Stimulated activated CD4-positive, alpha-beta T cell treated with anti-CD3 and anti-CD28 coated beads, Interleukin-12 subunit alpha, Interleukin-12 subunit beta, amount 100 ng/mL, for 48 hours (primary cell): Measurements from ENCODE around the gene DNAJA1.
"Not testable (repeated sequence)": the region's sequence is repeated elsewhere in the genome, so short reads cannot be mapped to it uniquely, and the experiment has no call there.

Experiments used
- DNase-seq, 3 donors: peaks; one replicate each; pipeline ENCODE4 v3.0.0-alpha.2; 2020; ENCODE audit warnings: low read depth in 2 of 3, low spot score in 1 of 3

Gene DNAJA1

DNA sequence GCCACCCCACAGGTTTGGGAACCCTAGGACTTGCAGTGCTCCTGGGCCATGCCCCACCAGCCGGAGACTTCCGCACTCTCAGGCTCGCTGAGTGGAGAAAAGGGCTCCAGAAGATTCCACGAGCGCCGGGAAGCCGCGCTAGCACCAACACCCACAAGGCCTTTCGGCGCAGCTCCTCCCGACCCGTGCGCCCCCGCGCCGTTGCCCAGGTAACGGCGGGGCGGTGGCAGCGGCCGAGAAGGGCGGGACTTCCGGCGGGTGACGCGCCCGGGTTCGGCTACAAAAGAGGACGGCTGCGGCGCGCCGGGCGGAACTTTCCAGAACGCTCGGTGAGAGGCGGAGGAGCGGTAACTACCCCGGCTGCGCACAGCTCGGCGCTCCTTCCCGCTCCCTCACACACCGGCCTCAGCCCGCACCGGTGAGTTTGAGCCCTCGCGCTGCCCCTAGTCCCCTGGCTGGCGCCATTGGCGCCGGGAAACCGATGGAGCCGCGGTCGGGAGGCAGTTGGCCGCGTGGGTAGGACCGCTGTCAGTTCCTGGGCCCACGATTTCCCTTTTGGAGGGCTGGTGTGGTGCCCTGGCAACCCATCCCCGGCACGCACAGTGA, at the start of gene DNAJA1:
DNAJA1 (plus strand) TSS at position 308 of the 606 bp plus-strand sequence. CDS start 1,212 bp downstream, outside the sequence.
- peak; percentile 90 to 93 (median 92) for DNase-seq

DNA sequence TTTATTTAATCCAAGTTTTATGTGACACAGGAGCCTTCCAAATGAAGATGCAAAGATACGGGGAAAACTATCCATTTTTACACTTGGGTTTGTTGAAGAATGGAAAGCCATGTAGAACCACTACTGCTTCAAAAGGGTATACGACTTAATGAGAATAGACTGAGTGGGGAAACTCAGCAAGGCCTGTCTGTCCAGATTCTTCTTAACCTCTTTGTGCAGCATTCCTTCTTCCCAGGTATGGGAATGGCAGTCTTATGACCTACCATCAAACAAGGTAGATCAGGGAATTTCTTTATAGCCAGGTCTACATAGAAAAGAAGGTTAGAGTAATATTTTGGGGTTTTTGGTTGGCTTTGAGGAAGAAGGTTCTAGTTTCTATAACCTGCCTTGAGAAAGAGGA, 47.0 kb upstream of the DNAJA1 start:
- DNase-seq: no peak

DNA sequence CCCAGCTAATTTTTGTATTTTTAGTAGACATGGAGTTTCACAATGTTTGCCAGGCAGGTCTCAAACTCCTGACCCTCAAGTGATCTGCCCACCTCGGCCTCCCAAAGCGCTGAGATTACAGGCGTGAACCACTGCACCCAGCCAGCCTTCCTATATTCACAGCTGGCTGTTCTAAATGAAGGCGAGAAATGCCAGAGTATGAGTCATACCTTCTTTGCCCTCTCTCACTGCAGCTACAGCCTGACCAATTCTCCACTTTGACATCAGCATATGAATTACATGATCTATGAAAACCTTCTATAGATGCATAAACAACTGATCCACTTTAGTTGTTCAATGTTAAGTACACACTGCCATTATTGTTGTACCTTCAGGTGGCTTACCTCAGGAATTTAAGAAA, 38.1 kb upstream of the DNAJA1 start:
- DNase-seq: no peak

DNA sequence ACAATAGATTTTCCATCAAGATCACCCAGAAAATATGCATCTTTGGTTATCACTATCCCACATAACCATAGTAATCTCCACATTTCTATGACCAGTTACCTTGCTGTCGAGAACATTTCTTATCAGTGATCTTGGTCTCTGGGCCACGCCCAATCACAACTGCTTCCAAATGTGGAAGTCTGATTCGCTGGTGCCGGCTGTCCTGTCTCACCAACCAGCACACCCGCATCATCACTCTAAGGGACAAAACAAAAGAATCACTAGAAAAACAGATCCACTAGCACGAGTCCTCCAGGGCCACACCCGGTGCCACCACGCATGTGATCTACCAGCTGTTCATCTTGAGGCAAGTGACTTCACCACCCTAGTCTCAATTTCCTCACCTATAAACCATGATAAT, 35.4 kb upstream of the DNAJA1 start:
- DNase-seq: no peak

DNA sequence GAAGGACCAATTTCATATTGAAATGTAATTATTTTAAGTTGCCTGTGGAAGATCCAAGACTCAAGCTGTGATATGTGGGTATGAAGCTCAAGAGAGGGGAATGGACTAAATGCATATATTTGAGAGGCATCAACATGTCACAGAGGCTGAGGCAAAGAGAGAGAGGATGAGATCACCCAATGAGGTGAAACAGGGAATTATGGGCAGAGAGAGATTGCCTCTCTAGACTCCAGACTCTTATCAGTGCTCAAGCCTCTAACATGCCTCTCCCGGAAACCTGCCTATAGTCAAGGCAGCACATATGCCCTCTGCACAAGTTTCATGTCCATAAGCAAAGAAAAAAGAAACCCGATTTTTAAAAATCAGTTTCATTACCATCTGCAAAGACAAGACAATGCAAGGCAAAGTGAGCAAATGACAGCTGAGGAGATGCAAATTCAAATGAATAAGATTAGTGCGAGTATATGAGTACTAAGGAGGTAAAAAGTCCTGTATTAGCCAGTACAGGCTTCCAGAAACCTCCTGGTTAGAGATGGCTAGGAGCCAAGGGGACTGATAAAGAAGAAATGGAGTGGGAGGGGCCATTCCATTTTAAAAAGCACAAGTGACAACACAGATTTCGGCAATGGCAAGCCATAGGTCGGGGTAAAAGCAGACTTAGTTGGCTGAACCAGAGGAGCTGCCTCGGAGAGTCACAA, 33.0 kb upstream of the DNAJA1 start:
- no peak for DNase-seq

DNA sequence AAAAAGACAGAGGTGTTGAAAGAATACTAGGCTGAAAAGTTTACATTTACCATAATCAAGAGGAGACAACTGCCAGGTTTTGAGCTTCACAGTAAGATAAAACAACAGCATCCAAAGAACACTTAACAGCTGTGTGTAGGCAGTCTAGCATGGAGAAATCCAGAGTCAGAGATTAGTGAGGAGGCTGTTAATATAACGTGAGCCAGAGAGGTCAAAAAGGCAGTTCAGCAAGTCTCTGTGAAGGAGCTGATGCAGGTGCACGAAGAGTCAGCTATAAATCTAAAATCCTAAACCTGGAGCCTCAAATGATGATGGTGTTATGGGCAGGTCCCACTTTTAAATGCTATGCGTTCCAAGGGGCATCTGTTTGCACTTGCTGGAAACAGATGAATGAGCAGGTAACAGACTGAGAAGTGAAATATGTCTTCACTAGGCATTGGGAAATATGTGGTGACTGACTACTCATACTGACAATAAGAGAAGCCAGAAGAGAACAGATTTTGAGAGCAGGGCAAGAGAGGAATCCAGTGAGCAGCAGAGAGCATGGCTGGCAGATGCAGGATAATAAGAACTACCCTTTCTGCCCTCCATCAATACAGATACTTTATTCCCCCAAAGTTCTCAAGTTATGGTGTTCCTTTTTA, 32.4 kb upstream of the DNAJA1 start:
- no peak for DNase-seq

DNA sequence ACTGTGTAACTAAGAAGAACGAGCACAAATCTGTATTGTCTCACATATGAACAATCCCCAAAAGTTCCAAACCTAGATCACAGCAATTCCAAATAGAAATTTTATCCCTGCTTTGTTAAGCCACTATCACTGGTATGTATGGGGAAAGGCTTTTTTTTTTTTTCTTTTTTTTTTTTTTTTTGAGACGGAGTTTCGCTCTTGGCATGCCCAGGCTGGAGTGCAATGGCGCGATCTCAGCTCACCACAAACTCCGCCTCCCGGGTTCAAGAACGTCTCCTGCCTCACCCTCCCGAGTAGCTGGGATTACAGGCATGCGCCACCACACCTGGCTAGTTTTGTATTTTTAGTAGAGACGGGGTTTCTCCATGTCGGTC, 24.4 kb upstream of the DNAJA1 start:
- peak in 2 of 3 donors; percentile 9 to 17 for DNase-seq

DNA sequence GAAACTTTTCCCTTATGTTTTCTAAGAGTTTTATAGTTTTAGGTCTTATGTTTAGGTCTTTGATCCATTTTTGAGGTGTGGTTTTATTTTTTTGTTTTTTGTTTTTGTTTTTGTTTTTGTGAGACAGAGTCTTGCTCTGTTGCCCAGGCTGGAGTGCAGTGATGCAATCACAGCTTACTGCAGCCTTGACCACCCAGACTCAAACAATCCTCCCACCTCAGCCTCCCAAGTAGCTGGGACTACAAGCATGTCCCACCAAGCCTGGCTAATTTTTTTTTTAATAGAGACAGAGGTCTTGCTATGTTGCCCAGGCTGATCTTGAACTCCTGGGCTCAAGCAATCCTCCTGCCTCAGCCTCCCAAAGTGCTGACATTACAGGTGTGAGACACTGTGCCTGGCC, 19.7 kb upstream of the DNAJA1 start:
- not testable (repeated sequence) for DNase-seq

DNA sequence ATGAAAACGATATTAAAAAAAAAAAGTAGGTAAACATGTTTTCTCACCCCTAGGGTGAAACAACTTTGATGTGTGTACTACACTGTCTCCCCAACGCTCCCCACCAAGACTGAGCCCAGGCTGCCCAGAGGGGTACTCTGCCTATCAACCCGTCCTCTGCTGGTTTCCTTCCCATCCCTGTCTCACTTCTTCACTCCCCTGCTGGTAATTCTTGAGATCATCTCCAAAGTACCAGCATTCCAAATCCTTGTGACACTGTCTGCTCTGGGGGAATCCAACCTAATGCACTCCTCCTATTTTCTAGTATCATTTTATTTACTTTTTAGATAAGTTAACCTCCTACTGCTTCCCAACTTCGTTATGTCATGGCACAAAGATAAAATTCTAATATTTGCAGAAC, 17.3 kb upstream of the DNAJA1 start:
- DNase-seq: no peak

DNA sequence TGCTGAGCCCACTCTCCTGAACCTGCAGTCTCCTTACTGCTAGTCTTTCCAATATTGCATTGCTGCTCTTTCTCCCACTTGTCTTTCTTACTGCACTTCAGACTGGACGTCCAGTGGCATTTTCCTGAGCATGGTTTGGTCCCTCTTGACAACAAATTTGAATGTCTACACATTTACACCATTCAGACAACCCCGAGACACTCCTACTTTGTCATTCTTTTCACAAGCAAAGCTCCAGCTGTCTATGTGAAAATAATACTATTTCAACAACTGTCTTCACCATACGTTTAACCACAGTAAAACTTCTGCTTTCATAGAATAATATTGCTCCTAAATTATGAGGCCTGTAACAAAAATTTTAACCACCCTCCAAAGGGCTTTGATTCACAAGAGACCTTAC, 13.2 kb upstream of the DNAJA1 start:
- no peak for DNase-seq

DNA sequence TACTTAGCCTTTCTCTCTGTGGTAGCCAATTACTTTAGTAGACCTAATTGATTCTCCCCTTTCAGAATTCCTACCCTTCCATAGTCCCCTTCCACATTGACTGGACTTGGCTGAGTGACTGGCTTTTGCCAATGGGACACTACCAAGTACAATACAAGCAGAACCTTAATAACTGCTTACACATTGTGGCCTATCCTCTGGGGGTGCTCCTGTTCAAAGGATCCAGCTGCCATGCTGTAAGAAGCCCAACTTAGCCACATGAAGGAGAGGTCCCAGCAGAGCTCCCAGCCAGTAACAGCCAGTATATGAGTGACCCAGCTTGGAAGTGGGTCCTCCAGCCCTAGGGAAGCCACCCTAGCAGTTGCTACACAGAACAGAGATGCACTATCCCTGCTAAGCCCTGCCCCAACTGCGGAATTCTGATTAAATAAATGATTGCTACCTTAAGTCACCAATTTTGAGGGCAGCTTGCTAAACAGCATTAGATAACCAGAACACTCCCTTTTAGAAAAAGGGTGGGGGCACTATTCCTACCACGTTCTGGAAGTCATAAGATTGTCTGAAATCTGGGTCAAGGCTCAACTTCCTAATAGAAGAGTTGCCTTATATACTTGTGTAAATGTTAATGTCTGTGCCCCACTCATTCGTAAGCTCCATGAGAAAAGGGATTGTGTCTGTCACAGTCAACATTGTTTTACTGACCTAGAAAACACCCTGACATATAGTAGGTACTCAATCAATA, 12.6 kb upstream of the DNAJA1 start:
- DNase-seq: no peak

DNA sequence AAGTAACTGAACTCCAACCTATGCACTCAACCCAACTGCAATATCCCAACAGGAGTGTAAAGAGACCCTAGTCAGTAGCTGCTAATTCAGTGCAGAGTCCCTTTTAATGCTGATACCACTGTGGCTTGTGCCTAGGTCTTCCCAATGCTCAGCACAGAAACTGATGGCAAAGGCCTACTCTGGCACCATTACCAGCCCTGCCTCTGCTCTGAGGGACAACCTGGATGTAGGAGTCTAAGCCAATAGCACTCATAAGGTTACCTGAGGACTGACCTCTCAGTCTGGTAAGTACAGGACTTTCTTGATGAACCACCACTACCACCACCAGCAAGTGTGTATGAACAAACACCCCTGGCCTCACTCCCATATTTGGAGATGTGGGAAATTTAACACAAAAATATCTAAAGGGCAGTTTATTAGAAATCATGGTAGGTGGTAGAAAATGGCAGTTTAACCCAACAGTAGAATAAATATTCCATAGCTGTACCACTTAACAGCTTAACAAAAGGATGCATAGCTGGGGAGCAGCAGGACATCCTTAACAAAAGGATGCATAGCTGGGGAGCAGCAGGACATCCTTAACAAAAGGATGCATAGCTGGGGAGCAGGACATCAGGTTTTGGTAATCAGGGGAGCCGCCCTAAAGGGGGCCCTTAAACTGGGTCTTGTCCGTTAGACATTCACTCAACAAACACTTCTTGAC, 11.0 kb upstream of the DNAJA1 start:
- no peak for DNase-seq

DNA sequence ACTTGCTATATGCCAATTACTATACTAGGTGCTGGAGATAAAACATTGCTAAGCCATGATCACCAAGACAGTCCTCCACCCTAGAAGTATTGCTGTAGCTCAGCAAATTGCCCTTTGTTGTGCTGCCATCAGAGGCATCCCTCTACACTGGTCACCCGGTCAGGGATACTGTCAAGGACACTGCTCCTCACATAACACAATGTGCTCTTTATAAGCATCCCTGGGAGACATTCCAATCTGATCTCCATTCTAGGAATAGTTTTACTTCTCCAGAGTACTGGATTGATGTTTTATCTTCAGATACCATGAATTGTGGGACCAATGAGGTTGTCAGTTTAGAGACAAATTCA, 10.4 kb upstream of the DNAJA1 start:
- no peak for DNase-seq

DNA sequence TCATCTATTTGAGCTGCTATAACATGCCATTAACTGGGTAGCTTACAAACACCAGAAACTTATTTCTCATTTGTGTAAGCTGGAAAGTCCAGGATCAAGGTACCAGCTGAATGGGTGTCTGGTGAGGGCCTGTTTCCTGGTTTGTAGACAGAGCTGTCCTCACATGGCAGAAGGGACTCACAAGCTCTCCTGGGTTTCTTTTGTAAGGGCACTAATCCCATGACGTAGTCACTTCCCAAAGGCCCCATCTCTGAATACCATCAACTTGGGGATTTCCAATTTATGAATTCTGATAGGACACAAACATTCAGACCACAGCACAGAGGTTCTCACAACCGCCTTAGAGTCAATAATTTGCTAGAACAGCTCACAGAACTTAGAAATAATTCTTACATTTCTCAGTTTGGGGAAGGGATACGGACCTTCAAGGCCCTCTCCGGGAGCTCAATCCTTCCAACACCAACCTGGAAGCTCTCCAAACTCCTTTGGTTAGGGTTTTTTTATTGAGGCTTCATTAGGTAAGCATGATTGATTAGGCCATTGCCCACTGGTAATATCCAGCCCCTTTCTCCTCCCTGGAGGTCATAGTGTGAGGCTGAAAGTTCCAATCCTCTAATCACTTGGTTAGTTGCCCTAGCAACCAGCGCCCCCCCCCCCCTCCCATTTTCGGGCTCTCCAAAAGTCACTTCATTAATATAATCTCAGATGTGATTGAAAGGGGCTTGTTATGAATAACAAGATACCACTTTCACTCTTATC, 7.6 kb upstream of the DNAJA1 start:
- DNase-seq: no peak

DNA sequence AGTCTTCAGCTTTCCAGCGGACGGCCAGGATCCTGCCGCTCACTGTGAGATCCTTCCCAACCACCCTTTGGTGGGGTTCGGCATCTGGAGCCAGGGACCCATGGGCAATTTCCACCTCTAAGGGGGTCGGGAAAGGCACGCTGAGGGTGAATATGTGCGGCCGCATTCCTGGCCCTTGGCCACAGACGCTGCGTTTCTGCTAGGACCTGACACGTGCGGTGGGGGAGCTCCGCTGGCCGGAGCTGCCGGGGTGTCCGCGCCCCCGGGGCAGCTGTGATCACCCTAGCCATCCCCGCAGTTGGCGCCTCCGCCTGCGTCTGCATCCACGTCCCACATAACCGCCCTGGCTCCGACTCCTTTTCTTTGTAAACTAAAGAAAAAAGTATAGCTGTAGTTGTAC, 5.3 kb upstream of the DNAJA1 start:
- no peak for DNase-seq

DNA sequence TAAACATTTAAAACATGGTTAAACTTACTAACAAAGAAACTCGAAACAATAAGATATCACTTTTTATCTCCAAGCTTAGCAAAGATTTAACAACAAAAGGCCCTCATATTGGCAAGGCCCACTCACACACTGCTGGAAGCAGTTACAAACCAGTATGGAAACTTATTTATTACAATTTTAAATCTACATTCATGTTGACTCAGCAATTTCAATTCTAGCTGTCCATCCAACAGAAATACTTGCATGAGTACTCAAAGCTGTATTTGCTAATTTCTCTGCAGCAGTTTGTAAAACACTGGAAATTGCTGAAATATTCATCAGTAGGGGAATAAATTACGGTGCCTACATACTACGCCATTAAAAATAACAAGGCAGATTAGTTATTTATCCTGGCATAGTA, 2.8 kb upstream of the DNAJA1 start:
- no peak for DNase-seq

DNA sequence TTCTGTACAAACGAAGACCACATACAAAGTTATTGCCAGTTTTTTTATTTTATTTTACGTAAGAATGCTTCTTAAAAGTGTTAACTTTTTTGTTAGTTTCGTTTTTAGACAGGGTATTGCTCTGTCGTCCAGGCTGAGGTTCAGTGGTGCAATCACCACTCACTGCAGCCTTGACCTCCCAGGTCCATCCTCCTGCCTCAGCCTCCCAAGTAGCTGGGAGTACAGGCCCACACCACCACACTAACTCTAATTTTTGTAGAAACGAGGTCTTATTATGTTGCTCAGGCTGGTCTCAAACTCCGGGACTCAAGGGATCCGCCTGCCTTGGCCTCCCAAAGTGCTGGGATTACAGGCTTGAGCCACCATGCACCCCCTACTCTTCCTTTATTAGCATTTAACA, 2.3 kb upstream of the DNAJA1 start:
- DNase-seq: no peak

DNA sequence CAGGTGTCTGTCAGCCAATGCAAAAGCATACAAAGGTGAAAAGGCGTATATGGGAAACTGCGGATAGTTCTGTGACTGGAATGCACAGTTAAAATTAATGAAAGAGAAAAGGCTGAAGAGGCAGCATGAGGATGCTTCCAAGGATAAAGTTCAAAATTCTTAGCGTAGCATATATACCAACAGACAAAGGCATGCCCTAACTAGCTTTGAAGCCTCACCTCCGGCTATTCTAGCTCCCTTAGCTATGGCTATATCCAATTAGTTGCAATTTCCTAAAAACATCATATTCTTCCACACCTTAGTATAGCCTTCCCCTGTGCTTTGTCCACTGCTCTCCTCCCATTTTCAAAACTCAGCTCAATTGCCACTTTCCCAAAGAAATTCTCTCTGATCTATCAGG, 1.4 kb upstream of the DNAJA1 start:
- no peak for DNase-seq

DNA sequence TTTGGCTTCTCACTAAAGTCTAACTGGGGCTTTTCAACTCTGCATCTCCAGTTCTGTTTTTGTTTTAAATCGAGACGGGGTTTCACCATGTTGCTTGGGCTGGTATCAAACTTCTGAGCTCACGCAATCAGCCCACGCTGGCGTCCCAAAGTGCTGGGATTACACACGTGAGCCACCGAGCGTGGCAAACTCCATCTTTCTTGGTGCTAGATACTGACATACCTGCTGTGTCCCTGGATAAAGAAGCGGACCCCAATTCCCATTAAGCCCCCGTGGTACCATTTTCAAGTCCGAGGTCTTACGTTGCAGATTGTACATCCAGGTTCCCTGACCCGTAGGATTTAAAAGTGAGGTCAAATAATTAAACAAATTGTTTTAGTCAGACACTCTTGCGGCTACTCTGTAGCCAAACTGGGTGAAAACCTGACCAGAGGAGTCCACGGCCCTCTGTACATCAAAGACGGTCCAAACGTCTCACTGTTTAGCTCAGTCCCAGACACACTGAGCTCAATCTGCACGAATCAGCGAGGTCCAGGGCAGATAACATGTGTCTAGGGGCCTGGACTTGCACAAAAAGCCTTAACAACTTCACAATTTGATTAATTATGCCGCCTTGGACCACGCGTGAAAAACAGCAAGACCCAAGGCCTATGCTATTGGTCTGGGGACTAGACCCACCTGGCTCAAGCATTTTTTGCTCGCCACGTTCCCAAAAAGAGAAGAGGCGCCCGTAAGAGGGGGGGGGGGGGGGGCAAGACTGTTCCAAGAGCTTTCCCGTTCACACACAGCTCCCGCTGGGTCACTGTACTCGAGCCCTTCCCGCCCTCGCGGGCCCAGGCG, 727 bp upstream of the DNAJA1 start:
- no peak for DNase-seq
